Measurements from ENCODE around the gene WNT8B.

Gene WNT8B

DNA sequence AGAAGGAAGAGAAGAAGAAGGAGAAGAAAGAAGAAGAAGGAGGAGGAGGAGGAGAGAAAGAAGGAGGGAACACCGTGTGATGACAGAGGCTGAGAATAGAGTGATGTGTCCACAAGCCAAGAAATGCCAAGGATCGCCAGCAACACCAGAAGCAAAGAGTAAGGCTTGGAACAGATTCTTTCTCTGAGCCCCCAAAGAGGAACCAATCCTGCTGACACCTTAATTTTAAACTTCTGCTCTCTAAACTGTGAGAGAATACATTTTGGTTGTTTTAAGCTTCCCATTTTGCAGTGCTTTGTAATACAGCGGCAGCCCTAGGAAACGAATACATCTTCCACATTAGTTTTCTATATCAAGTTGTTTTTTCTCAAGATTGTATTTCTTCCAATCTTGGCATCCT, 13.9 kb upstream of the WNT8B start:
- TF ChIP-seq, protein P1, sequence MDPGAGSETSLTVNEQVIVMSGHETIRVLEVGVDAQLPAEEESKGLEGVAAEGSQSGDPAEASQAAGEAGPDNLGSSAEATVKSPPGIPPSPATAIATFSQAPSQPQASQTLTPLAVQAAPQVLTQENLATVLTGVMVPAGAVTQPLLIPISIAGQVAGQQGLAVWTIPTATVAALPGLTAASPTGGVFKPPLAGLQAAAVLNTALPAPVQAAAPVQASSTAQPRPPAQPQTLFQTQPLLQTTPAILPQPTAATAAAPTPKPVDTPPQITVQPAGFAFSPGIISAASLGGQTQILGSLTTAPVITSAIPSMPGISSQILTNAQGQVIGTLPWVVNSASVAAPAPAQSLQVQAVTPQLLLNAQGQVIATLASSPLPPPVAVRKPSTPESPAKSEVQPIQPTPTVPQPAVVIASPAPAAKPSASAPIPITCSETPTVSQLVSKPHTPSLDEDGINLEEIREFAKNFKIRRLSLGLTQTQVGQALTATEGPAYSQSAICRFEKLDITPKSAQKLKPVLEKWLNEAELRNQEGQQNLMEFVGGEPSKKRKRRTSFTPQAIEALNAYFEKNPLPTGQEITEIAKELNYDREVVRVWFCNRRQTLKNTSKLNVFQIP (CRISPR knock-in tag; IDR thresholded peaks at IDR 0.05; ENCODE audit: borderline replicate concordance, low read depth) = no peak
- no peak for TF ChIP-seq CSDC2 (CRISPR knock-in tag; IDR thresholded peaks at IDR 0.05)
- TF ChIP-seq, protein P2, sequence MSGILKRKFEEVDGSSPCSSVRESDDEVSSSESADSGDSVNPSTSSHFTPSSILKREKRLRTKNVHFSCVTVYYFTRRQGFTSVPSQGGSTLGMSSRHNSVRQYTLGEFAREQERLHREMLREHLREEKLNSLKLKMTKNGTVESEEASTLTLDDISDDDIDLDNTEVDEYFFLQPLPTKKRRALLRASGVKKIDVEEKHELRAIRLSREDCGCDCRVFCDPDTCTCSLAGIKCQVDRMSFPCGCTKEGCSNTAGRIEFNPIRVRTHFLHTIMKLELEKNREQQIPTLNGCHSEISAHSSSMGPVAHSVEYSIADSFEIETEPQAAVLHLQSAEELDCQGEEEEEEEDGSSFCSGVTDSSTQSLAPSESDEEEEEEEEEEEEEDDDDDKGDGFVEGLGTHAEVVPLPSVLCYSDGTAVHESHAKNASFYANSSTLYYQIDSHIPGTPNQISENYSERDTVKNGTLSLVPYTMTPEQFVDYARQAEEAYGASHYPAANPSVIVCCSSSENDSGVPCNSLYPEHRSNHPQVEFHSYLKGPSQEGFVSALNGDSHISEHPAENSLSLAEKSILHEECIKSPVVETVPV (CRISPR knock-in tag; IDR thresholded peaks at IDR 0.05) = no peak
- no peak for TF ChIP-seq ZC3H10 (CRISPR knock-in tag; IDR thresholded peaks at IDR 0.05)
- TF ChIP-seq ZNF565 (CRISPR knock-in tag; conservative IDR thresholded peaks at IDR 0.05; ENCODE audit: low read depth) = no peak
- no peak for TF ChIP-seq ESRRG (CRISPR knock-in tag; IDR thresholded peaks at IDR 0.05)
- no peak for TF ChIP-seq ZFP30 (CRISPR knock-in tag; IDR thresholded peaks at IDR 0.05)
- TF ChIP-seq, protein P3, sequence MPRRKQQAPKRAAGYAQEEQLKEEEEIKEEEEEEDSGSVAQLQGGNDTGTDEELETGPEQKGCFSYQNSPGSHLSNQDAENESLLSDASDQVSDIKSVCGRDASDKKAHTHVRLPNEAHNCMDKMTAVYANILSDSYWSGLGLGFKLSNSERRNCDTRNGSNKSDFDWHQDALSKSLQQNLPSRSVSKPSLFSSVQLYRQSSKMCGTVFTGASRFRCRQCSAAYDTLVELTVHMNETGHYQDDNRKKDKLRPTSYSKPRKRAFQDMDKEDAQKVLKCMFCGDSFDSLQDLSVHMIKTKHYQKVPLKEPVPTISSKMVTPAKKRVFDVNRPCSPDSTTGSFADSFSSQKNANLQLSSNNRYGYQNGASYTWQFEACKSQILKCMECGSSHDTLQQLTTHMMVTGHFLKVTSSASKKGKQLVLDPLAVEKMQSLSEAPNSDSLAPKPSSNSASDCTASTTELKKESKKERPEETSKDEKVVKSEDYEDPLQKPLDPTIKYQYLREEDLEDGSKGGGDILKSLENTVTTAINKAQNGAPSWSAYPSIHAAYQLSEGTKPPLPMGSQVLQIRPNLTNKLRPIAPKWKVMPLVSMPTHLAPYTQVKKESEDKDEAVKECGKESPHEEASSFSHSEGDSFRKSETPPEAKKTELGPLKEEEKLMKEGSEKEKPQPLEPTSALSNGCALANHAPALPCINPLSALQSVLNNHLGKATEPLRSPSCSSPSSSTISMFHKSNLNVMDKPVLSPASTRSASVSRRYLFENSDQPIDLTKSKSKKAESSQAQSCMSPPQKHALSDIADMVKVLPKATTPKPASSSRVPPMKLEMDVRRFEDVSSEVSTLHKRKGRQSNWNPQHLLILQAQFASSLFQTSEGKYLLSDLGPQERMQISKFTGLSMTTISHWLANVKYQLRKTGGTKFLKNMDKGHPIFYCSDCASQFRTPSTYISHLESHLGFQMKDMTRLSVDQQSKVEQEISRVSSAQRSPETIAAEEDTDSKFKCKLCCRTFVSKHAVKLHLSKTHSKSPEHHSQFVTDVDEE (CRISPR knock-in tag; IDR thresholded peaks at IDR 0.05) = no peak
- TF ChIP-seq, protein P4, sequence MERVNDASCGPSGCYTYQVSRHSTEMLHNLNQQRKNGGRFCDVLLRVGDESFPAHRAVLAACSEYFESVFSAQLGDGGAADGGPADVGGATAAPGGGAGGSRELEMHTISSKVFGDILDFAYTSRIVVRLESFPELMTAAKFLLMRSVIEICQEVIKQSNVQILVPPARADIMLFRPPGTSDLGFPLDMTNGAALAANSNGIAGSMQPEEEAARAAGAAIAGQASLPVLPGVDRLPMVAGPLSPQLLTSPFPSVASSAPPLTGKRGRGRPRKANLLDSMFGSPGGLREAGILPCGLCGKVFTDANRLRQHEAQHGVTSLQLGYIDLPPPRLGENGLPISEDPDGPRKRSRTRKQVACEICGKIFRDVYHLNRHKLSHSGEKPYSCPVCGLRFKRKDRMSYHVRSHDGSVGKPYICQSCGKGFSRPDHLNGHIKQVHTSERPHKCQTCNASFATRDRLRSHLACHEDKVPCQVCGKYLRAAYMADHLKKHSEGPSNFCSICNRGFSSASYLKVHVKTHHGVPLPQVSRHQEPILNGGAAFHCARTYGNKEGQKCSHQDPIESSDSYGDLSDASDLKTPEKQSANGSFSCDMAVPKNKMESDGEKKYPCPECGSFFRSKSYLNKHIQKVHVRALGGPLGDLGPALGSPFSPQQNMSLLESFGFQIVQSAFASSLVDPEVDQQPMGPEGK (CRISPR knock-in tag; IDR thresholded peaks at IDR 0.05; ENCODE audit: borderline replicate concordance) = no peak
- no peak for TF ChIP-seq GLIS3 (CRISPR knock-in tag; IDR thresholded peaks at IDR 0.05)
- TF ChIP-seq SNAI2 (CRISPR knock-in tag; IDR thresholded peaks at IDR 0.05) = no peak
- no peak for TF ChIP-seq PPARA (CRISPR knock-in tag; IDR thresholded peaks at IDR 0.05; ENCODE audit: borderline replicate concordance)

DNA sequence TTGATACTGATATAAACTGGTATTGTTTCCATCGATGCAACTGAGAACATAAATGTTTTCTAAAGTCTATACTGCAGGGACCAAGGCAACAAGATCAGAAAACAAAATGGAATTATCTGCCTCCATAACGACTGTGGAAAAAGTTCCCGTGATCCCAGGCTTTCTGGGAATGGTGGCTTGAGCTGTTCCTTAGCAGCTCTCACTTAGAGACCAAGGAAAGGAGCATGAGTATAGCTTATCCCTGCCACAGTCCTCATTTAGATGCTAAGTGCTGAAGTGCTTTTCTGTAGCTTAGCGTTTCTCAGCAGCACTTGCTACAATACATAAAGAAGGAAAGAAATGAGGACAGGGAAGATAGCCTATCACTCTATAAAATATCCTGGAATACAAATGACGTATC, 5.5 kb downstream of the WNT8B start:
- ATAC-seq = no peak
- TF ChIP-seq PPARA (CRISPR knock-in tag; IDR thresholded peaks at IDR 0.05; ENCODE audit: borderline replicate concordance) = no peak
- TF ChIP-seq BACH2 (CRISPR knock-in tag; IDR thresholded peaks at IDR 0.05; ENCODE audit: borderline replicate concordance) = no peak
- TF ChIP-seq ZC3H10 (CRISPR knock-in tag; IDR thresholded peaks at IDR 0.05) = no peak
- no peak for TF ChIP-seq RARB (CRISPR knock-in tag; IDR thresholded peaks at IDR 0.05)
- TF ChIP-seq SNAI2 (CRISPR knock-in tag; IDR thresholded peaks at IDR 0.05) = no peak
- TF ChIP-seq, protein P5, sequence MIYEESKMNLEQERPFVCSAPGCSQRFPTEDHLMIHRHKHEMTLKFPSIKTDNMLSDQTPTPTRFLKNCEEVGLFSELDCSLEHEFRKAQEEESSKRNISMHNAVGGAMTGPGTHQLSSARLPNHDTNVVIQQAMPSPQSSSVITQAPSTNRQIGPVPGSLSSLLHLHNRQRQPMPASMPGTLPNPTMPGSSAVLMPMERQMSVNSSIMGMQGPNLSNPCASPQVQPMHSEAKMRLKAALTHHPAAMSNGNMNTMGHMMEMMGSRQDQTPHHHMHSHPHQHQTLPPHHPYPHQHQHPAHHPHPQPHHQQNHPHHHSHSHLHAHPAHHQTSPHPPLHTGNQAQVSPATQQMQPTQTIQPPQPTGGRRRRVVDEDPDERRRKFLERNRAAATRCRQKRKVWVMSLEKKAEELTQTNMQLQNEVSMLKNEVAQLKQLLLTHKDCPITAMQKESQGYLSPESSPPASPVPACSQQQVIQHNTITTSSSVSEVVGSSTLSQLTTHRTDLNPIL (CRISPR knock-in tag; IDR thresholded peaks at IDR 0.05; ENCODE audit: low read depth) = no peak
- TF ChIP-seq GLIS3 (CRISPR knock-in tag; IDR thresholded peaks at IDR 0.05) = no peak
- TF ChIP-seq, protein P3 (CRISPR knock-in tag; IDR thresholded peaks at IDR 0.05) = no peak
- TF ChIP-seq, protein P4 (CRISPR knock-in tag; IDR thresholded peaks at IDR 0.05; ENCODE audit: borderline replicate concordance) = no peak

More for the DNA sequence above, 13.9 kb upstream of the WNT8B start:
- ATAC-seq = no peak
